Measurements from ENCODE around the gene CEP170B.

- TF ChIP-seq CTCF (conservative IDR thresholded peaks at IDR 0.05 in 1 of 2, IDR thresholded peaks at IDR 0.05 in 1 of 2; ENCODE audit: low read depth in 1 of 2, low read length in 2 of 2) (no peak), EZH2 (IDR thresholded peaks at IDR 0.05; ENCODE audit: low read length, missing control alignments) (no peak)
Observed at GRCh38 chr14:104893435-104894207, 28.6 kb downstream of the CEP170B start.

Measured in fibroblast of lung (primary cell).